Astrocyte (in vitro differentiated cells and primary cell): Measurements from ENCODE around the gene NOP56. TPM values are rescaled to one million over a fixed set of nuclear protein-coding genes. Genes with fewer than 3 reads are reported as not detected.
A peak's percentile ranks its signal among the peaks of the same experiment; 100 is the strongest.

Source experiments
- DNase-seq: peaks from one replicate; pipeline ENCODE4 v3.0.0-alpha.2; 2010; ENCODE audit warnings: low read depth
- FAIRE-seq: peaks from 2 replicates; lab custom pipeline; 2011; peaks lifted over from hg19 to GRCh38; lab: Jason Lieb, UNC
- H2AFZ ChIP-seq: 2 replicates; pipeline ENCODE4 v1.6.0; 2012; ENCODE audit warnings: low read depth, low read length, inconsistent platforms
- H3K27ac ChIP-seq: 2 replicates; pipeline ENCODE4 v1.5.1; 2011; ENCODE audit warnings: low read depth, low read length, inconsistent platforms
- H3K27me3 ChIP-seq: 2 replicates; pipeline ENCODE4 v1.6.0; 2011; ENCODE audit warnings: low read length, inconsistent platforms; ENCODE audit not compliant: insufficient read depth
- H3K36me3 ChIP-seq: 2 replicates; pipeline ENCODE4 v1.5.1; 2011; ENCODE audit warnings: low read length, inconsistent platforms; ENCODE audit not compliant: insufficient read depth
- H3K4me1 ChIP-seq: 2 replicates; pipeline ENCODE4 v1.5.1; 2011; ENCODE audit warnings: low read length, inconsistent platforms; ENCODE audit not compliant: insufficient read depth
- H3K4me2 ChIP-seq: 2 replicates; pipeline ENCODE4 v1.6.0; 2012; ENCODE audit warnings: low read length, inconsistent platforms
- H3K4me3 ChIP-seq: 2 replicates; pipeline ENCODE4 v1.5.1; 2011; ENCODE audit warnings: low read depth, mild to moderate bottlenecking, low read length, inconsistent platforms; ENCODE audit not compliant: insufficient read depth
- H3K79me2 ChIP-seq: 2 replicates; pipeline ENCODE4 v1.6.0; 2012; ENCODE audit warnings: mild to moderate bottlenecking, low read length, inconsistent platforms; ENCODE audit not compliant: insufficient read depth
- H3K9ac ChIP-seq: 2 replicates; pipeline ENCODE4 v1.6.0; 2012; ENCODE audit warnings: mild to moderate bottlenecking, low read length, inconsistent platforms
- H3K9me3 ChIP-seq: 2 replicates; pipeline ENCODE4 v1.5.1; 2012; ENCODE audit warnings: low read depth, mild to moderate bottlenecking, low read length, inconsistent platforms; ENCODE audit not compliant: insufficient read depth
- H4K20me1 ChIP-seq: 2 replicates; pipeline ENCODE4 v1.6.0; 2012; ENCODE audit warnings: low read length, inconsistent platforms; ENCODE audit not compliant: insufficient read depth
- H3K27ac Mint-ChIP-seq: one replicate; pipeline ENCODE4 v1.8.0; 2021; ENCODE audit warnings: mild to moderate bottlenecking, mixed read lengths; ENCODE audit not compliant: unreplicated experiment
- H3K27me3 Mint-ChIP-seq: one replicate; pipeline ENCODE4 v1.8.0; 2021; ENCODE audit warnings: low read depth, mixed read lengths; ENCODE audit not compliant: unreplicated experiment
- H3K36me3 Mint-ChIP-seq: one replicate; pipeline ENCODE4 v1.8.0; 2021; ENCODE audit warnings: low read depth, mixed read lengths; ENCODE audit not compliant: unreplicated experiment
- H3K4me1 Mint-ChIP-seq: one replicate; pipeline ENCODE4 v1.8.0; 2021; ENCODE audit warnings: low read depth, mixed read lengths; ENCODE audit not compliant: unreplicated experiment
- H3K4me3 Mint-ChIP-seq: one replicate; pipeline ENCODE4 v1.8.0; 2021; ENCODE audit warnings: mild to moderate bottlenecking, moderate library complexity, mixed read lengths; ENCODE audit not compliant: unreplicated experiment
- H3K9me3 Mint-ChIP-seq: one replicate; pipeline ENCODE4 v1.8.0; 2021; ENCODE audit warnings: mild to moderate bottlenecking, mixed read lengths; ENCODE audit not compliant: unreplicated experiment
- CTCF ChIP-seq: IDR thresholded peaks from 2 replicates; pipeline ENCODE4 v1.5.1; 2011; ENCODE audit warnings: low read depth, mild to moderate bottlenecking, inconsistent platforms, low read length, moderate library complexity; ENCODE audit not compliant: insufficient read depth
- EZH2 ChIP-seq: IDR thresholded peaks from 2 replicates; pipeline ENCODE4 v1.6.1; 2012; ENCODE audit warnings: mild to moderate bottlenecking, low read length, inconsistent platforms; ENCODE audit not compliant: insufficient read depth
- total RNA-seq: library from RNA; stranded (reverse); gene quantifications from 2 replicates; pipeline ENCODE4 v1.2.1, GENCODE V29; 2021

The NOP56 gene
- total RNA-seq, 1 donor from 2014 or later: 292 TPM

- H3K27me3 Mint-ChIP-seq: no peaks in the 10 kb centered on the region
- H3K4me1 Mint-ChIP-seq: peaks cover 3% of the 10 kb centered on the region
- no peak overlapping the region for H3K27ac Mint-ChIP-seq
- Histone ChIP-seq H3K4me2 (no peak overlapping the region), H3K27me3 (no peaks in the 10 kb centered on the region), H3K9ac (no peak overlapping the region), H3K4me3 (no peak overlapping the region), H3K27ac (no peak overlapping the region), H3K36me3 (no peaks in the 10 kb centered on the region), H3K4me1 (no peaks in the 10 kb centered on the region), H4K20me1 (no peaks in the 10 kb centered on the region), H3K79me2 (no peaks in the 10 kb centered on the region), H3K9me3 (peaks cover 18% of the 10 kb centered on the region), H2AFZ (no peak overlapping the region)
- FAIRE-seq (no peak), DNase-seq (no peak)
- H3K9me3 Mint-ChIP-seq: peaks cover 34% of the 10 kb centered on the region
- TF ChIP-seq CTCF: no peak
- no peak for TF ChIP-seq EZH2
- H3K36me3 Mint-ChIP-seq: peaks cover 2% of the 10 kb centered on the region
- no peak overlapping the region for H3K4me3 Mint-ChIP-seq
Observed at GRCh38 chr20:2624190-2624589, 28.2 kb upstream of the NOP56 start.

GRCh38 chr20:2625062-2625461 is 27.4 kb upstream of the NOP56 start:
- no peaks in the 10 kb centered on the region for H3K36me3 ChIP-seq
- H3K4me3 ChIP-seq: no peak overlapping the region
- H3K79me2 ChIP-seq: no peaks in the 10 kb centered on the region
- H4K20me1 ChIP-seq: no peaks in the 10 kb centered on the region
- no peaks in the 10 kb centered on the region for H3K27me3 ChIP-seq
- H3K4me1 ChIP-seq: no peaks in the 10 kb centered on the region
- H3K9ac ChIP-seq: no peak overlapping the region
- no peak overlapping the region for H3K4me2 ChIP-seq
- H2AFZ ChIP-seq: no peak overlapping the region
- H3K27ac ChIP-seq: no peak overlapping the region
- Mint-ChIP-seq H3K4me1 (peaks cover 3% of the 10 kb centered on the region), H3K4me3 (no peak overlapping the region), H3K27ac (no peak overlapping the region), H3K27me3 (no peaks in the 10 kb centered on the region), H3K36me3 (no peaks in the 10 kb centered on the region), H3K9me3 (peaks cover 26% of the 10 kb centered on the region)
- TF ChIP-seq CTCF (no peak), EZH2 (no peak)
- peaks cover 13% of the 10 kb centered on the region for H3K9me3 ChIP-seq
- no peak for DNase-seq
- FAIRE-seq: no peak

GRCh38 chr20:2626853-2627541 is 25.4 kb upstream of the NOP56 start:
- H3K9me3 ChIP-seq: peaks cover 13% of the 10 kb centered on the region
- DNase-seq (peak; percentile 70), FAIRE-seq (no peak)
- peak overlapping the region; percentile 20 for H2AFZ ChIP-seq
- no peaks in the 10 kb centered on the region for H3K4me1 ChIP-seq
- no peak overlapping the region for H3K4me3 Mint-ChIP-seq
- no peaks in the 10 kb centered on the region for H3K27me3 ChIP-seq
- H3K36me3 Mint-ChIP-seq: no peaks in the 10 kb centered on the region
- H3K4me2 ChIP-seq: peak overlapping the region; percentile 30
- H3K9me3 Mint-ChIP-seq: peaks cover 17% of the 10 kb centered on the region
- H4K20me1 ChIP-seq: no peaks in the 10 kb centered on the region
- no peaks in the 10 kb centered on the region for H3K79me2 ChIP-seq
- TF ChIP-seq CTCF (no peak), EZH2 (no peak)
- H3K4me1 Mint-ChIP-seq: no peaks in the 10 kb centered on the region
- H3K27ac ChIP-seq: peak overlapping the region; percentile 29
- H3K27ac Mint-ChIP-seq: peak overlapping the region; percentile 38
- H3K9ac ChIP-seq: no peak overlapping the region
- no peak overlapping the region for H3K4me3 ChIP-seq
- no peaks in the 10 kb centered on the region for H3K27me3 Mint-ChIP-seq
- no peaks in the 10 kb centered on the region for H3K36me3 ChIP-seq
